Neuronal stem cell (in vitro differentiated cells): Measurements from ENCODE around the gene MYCBP.

ENCODE experiments used
- DNase-seq: peaks from one replicate; pipeline ENCODE4 v3.0.0-alpha.2; 2013; ENCODE audit warnings: low spot score
- H2AFZ ChIP-seq: one replicate; pipeline ENCODE4 v1.6.1; 2013; ENCODE audit warnings: mild to moderate bottlenecking, low read length, inconsistent platforms
- H2AK5ac ChIP-seq: 2 replicates; pipeline ENCODE4 v1.6.1; 2013; ENCODE audit warnings: low read depth, mild to moderate bottlenecking, inconsistent platforms, low read length, moderate library complexity, mixed read lengths
- H2BK120ac ChIP-seq: 2 replicates; pipeline ENCODE4 v1.6.1; 2013; ENCODE audit warnings: low read depth, mild to moderate bottlenecking, inconsistent platforms, low read length, moderate library complexity, mixed read lengths
- H2BK12ac ChIP-seq: one replicate; pipeline ENCODE4 v1.6.1; 2013; ENCODE audit warnings: low read length, inconsistent platforms
- H2BK15ac ChIP-seq: 2 replicates; pipeline ENCODE4 v1.6.1; 2013; ENCODE audit warnings: mild to moderate bottlenecking, low read length, inconsistent platforms, mixed read lengths
- H2BK5ac ChIP-seq: one replicate; pipeline ENCODE4 v1.6.1; 2013; ENCODE audit warnings: inconsistent platforms, mild to moderate bottlenecking, low read length, moderate library complexity
- H3K14ac ChIP-seq: one replicate; pipeline ENCODE4 v1.6.1; 2013; ENCODE audit warnings: low read length, inconsistent platforms
- H3K18ac ChIP-seq: 2 replicates; pipeline ENCODE4 v1.6.1; 2013; ENCODE audit warnings: low read length, inconsistent platforms
- H3K23ac ChIP-seq: 2 replicates; pipeline ENCODE4 v1.6.1; 2013; ENCODE audit warnings: low read depth, mild to moderate bottlenecking, mixed read lengths, low read length, inconsistent platforms; ENCODE audit not compliant: poor library complexity
- H3K27ac ChIP-seq: replicated peaks from 3 replicates; pipeline ENCODE4 v1.5.1; 2013; ENCODE audit warnings: low read length, inconsistent platforms
- H3K27me3 ChIP-seq, 3 experiments: 2 replicates each; pipeline ENCODE4 v1.6.1; 2013; ENCODE audit warnings: low read length in 3 of 3, mild to moderate bottlenecking in 2 of 3, inconsistent platforms in 1 of 3, low read depth in 1 of 3, mixed read lengths in 1 of 3, moderate library complexity in 1 of 3; ENCODE audit not compliant: control insufficient read depth in 3 of 3, insufficient read depth in 3 of 3
- H3K36me3 ChIP-seq, 2 donors: replicated peaks in 1 of 2; 2 replicates each; pipeline ENCODE4 v1.6.1; 2013; ENCODE audit warnings: low read length in 2 of 2; ENCODE audit not compliant: control insufficient read depth in 2 of 2, insufficient read depth in 2 of 2
- H3K4ac ChIP-seq: 2 replicates; pipeline ENCODE4 v1.6.1; 2013; ENCODE audit warnings: inconsistent platforms, mild to moderate bottlenecking, low read length, moderate library complexity
- H3K4me1 ChIP-seq, 2 donors: 1 replicate in 1 of 2; 2 replicates in 1 of 2; pipeline ENCODE4 v1.6.1; 2013; ENCODE audit warnings: low read length in 2 of 2, low read depth in 1 of 2; ENCODE audit not compliant: control insufficient read depth in 2 of 2, insufficient read depth in 1 of 2
- H3K4me2 ChIP-seq: one replicate; pipeline ENCODE4 v1.6.1; 2013; ENCODE audit warnings: mild to moderate bottlenecking, low read length, inconsistent platforms; ENCODE audit not compliant: insufficient read depth, poor library complexity, severe bottlenecking
- H3K4me3 ChIP-seq, 2 donors: 2 replicates each; pipeline ENCODE4 v1.5.1; 2013; ENCODE audit warnings: low read length in 2 of 2, mild to moderate bottlenecking in 2 of 2, inconsistent platforms in 1 of 2, moderate library complexity in 1 of 2
- H3K79me1 ChIP-seq: one replicate; pipeline ENCODE4 v1.6.1; 2013; ENCODE audit warnings: low read depth, mild to moderate bottlenecking, inconsistent platforms, low read length, moderate library complexity
- H3K9ac ChIP-seq: one replicate; pipeline ENCODE4 v1.6.1; 2013; ENCODE audit warnings: mild to moderate bottlenecking, low read depth, low read length, inconsistent platforms; ENCODE audit not compliant: poor library complexity
- H3K9me3 ChIP-seq, 2 donors: replicated peaks in 1 of 2; 2 replicates each; pipeline versions ENCODE3 to v1.6.1; 2013; ENCODE audit warnings: low read length in 2 of 2, mild to moderate bottlenecking in 2 of 2, inconsistent platforms in 1 of 2, low read depth in 1 of 2, mixed read lengths in 1 of 2, moderate library complexity in 1 of 2; ENCODE audit not compliant: control insufficient read depth in 2 of 2, insufficient read depth in 1 of 2
- H4K8ac ChIP-seq: one replicate; pipeline ENCODE4 v1.6.1; 2013; ENCODE audit warnings: low read depth, mild to moderate bottlenecking, inconsistent platforms, low read length, moderate library complexity
- H4K91ac ChIP-seq: one replicate; pipeline ENCODE4 v1.6.1; 2013; ENCODE audit warnings: low read length, low read depth, mild to moderate bottlenecking, inconsistent platforms; ENCODE audit not compliant: poor library complexity
- WGBS, 2 donors: extraction: QIAGEN DNeasy Blood & Tissue Kit; methylation state at CpG; one replicate each; pipeline ENCODE4 v1.1.7; 2013; ENCODE audit warnings: missing lambda C conversion rate in 2 of 2, mixed read lengths in 1 of 2; ENCODE audit not compliant: insufficient read length in 2 of 2, insufficient replicate concordance in 1 of 2; ENCODE audit errors: extremely low coverage in 2 of 2; 5-methylcytosine and 5-hydroxymethylcytosine counted together

The MYCBP gene

DNA sequence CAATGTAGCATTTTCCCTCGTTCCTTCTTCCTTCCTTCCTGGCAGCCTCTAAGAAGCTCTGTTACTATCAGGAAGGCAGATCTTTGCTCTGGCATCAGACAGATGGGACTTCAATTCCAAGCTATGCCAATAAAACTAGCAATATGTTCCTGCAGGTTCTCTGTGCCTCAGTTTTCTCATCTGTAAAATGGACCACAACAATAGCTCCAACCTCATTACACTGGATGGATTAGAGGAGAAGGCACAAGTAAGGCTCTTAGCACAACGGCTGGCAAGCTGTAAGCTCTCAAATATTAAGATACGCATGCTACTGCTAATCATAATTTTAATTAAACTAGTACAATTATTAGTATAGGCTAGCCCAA, 40.8 kb downstream of the MYCBP start:
- Histone ChIP-seq H2AK5ac (no peak overlapping the region), H2BK12ac (no peak overlapping the region), H4K91ac (no peak overlapping the region), H2AFZ (no peak overlapping the region), H3K27ac (no peak overlapping the region), H3K9me3 (no peaks in the 10 kb centered on the region), H3K9ac (no peak overlapping the region), H3K18ac (no peak overlapping the region), H4K8ac (no peak overlapping the region), H2BK120ac (no peak overlapping the region), H3K27me3 (peaks cover 0 to 18% (median 0%) of the 10 kb centered on the region in 3 experiments), H3K79me1 (no peaks in the 10 kb centered on the region), H3K4ac (no peak overlapping the region), H3K36me3 (peaks cover 0 to under 1% of the 10 kb centered on the region in 2 donors), H2BK15ac (no peak overlapping the region), H3K4me2 (no peak overlapping the region), H3K4me3 (no peak overlapping the region), H3K14ac (no peak overlapping the region), H3K4me1 (peaks cover 1 to 8% of the 10 kb centered on the region in 2 donors), H3K23ac (no peak overlapping the region), H2BK5ac (no peak overlapping the region)
- WGBS, 2 donors, result no CpG with 5 or more reads among the region's 3 CpGs
- DNase-seq, result no peak

DNA sequence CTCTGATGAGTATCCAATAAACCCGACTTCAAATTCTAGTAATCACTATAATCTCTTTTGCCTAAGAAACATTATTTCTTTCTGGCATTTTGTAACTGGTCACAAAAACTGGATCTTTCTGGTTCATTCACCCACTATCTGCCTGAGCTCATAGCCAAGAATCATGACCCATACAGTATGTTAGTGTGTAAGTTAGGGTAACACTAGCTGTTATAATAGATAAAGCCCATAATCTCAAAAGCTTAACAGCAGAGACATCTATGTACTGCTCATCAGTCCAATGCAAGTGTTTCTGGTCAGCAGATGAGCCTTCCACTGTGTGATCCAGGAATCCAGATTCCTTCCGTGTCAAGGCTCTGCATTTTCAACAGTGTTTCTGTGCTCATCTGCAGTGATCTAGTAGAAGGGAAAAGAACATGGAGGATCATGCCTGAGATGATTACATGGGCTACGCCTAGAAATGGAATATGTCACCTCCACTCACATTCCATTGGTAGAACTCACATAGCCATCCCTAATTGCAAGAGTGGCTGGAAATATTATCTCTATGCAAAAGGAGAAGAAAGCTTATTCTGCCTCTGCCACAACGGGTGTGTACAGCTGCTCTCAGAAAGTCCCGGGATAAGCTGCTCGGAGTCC, 41.3 kb downstream of the MYCBP start:
- no peak overlapping the region for H2BK5ac ChIP-seq
- no peak overlapping the region for H2AK5ac ChIP-seq
- no peaks in the 10 kb centered on the region for H3K79me1 ChIP-seq
- no peak overlapping the region for H3K4ac ChIP-seq
- no peak overlapping the region for H3K4me2 ChIP-seq
- H2BK120ac ChIP-seq, result no peak overlapping the region
- no peak overlapping the region for H4K91ac ChIP-seq
- WGBS, 2 donors, result no CpG with 5 or more reads among the region's 6 CpGs
- no peak overlapping the region for H3K14ac ChIP-seq
- H3K9me3 ChIP-seq, result no peaks in the 10 kb centered on the region
- H4K8ac ChIP-seq, result no peak overlapping the region
- no peak overlapping the region for H2BK12ac ChIP-seq
- peaks cover 0 to 18% (median 0%) of the 10 kb centered on the region in 3 experiments for H3K27me3 ChIP-seq
- H3K18ac ChIP-seq, result no peak overlapping the region
- H3K4me3 ChIP-seq, result no peak overlapping the region
- no peak overlapping the region for H3K27ac ChIP-seq
- peaks cover 1 to 8% of the 10 kb centered on the region in 2 donors for H3K4me1 ChIP-seq
- H2BK15ac ChIP-seq, result no peak overlapping the region
- no peak overlapping the region for H3K23ac ChIP-seq
- no peak overlapping the region for H2AFZ ChIP-seq
- H3K36me3 ChIP-seq, result no peaks in the 10 kb centered on the region
- no peak overlapping the region for H3K9ac ChIP-seq
- no peak for DNase-seq

DNA sequence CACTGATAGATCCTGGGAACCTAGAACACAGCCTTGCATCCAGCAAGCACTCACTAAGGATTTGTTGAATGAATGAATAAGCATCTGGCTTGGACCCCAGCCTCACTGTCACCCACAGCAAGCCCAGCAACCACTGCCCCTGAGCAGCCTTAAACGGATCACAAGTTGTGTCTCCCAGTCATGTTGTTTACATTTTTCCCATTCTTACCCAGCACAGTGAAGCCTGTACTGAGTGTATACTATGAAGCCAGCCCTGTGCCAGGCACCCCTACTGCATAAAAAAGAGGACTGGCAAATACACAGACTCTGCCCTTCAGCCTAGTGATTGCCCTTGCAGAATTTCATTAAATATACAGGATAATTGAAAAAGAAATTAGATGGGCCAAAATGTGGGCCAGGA, 43.8 kb downstream of the MYCBP start:
- Histone ChIP-seq H3K27me3 (peaks cover 0 to 38% (median 0%) of the 10 kb centered on the region in 3 experiments), H3K18ac (no peak overlapping the region), H2BK120ac (no peak overlapping the region), H3K9ac (no peak overlapping the region), H2BK5ac (no peak overlapping the region), H4K8ac (no peak overlapping the region), H3K4ac (no peak overlapping the region), H2AK5ac (no peak overlapping the region), H3K27ac (no peak overlapping the region), H3K36me3 (no peaks in the 10 kb centered on the region), H3K9me3 (no peaks in the 10 kb centered on the region), H2BK12ac (no peak overlapping the region), H3K23ac (no peak overlapping the region), H3K4me1 (peaks cover 1 to 8% of the 10 kb centered on the region in 2 donors), H3K79me1 (no peaks in the 10 kb centered on the region), H3K14ac (no peak overlapping the region), H2AFZ (no peak overlapping the region), H3K4me3 (no peak overlapping the region), H4K91ac (no peak overlapping the region), H3K4me2 (no peak overlapping the region), H2BK15ac (no peak overlapping the region)
- no CpG with 5 or more reads among the region's 1 CpG for WGBS, 2 donors
- no peak for DNase-seq

GRCh38 chr1:38827318-38827717, 45.8 kb downstream of the MYCBP start:
- Histone ChIP-seq H2AFZ (no peak overlapping the region), H3K36me3 (no peaks in the 10 kb centered on the region), H4K91ac (no peak overlapping the region), H3K4me3 (no peak overlapping the region), H2BK15ac (no peak overlapping the region), H3K9me3 (no peaks in the 10 kb centered on the region), H3K14ac (no peak overlapping the region), H3K27me3 (peaks cover 0 to 44% (median 0%) of the 10 kb centered on the region in 3 experiments), H3K18ac (no peak overlapping the region), H2BK12ac (no peak overlapping the region), H3K4ac (no peak overlapping the region), H3K4me1 (peaks cover under 1 to 8% of the 10 kb centered on the region in 2 donors), H3K27ac (no peak overlapping the region), H2BK5ac (no peak overlapping the region), H3K79me1 (no peaks in the 10 kb centered on the region), H3K23ac (no peak overlapping the region), H2BK120ac (no peak overlapping the region), H2AK5ac (no peak overlapping the region), H4K8ac (no peak overlapping the region), H3K4me2 (no peak overlapping the region), H3K9ac (no peak overlapping the region)
- WGBS, 2 donors, result no CpG with 5 or more reads among the region's 2 CpGs
- DNase-seq, result no peak
